PFSK-1 (cell line): ENCODE data around the gene ORMDL1.

Experiments used
- FOXP2 ChIP-seq: optimal IDR thresholded peaks from 2 replicates; pipeline ENCODE3; 2011; ENCODE audit warnings: borderline replicate concordance, control low read depth, inconsistent platforms; ENCODE audit not compliant: insufficient read depth; ENCODE audit errors: extremely low read length, extremely low read depth
- POLR2AphosphoS5 ChIP-seq: IDR thresholded peaks from 2 replicates; pipeline ENCODE4 v1.6.1; 2012; ENCODE audit warnings: low read depth, mild to moderate bottlenecking, control low read depth, low read length, moderate library complexity
- REST ChIP-seq, 2 experiments: IDR thresholded peaks; 2 replicates each; pipeline versions ENCODE4 v1.6.1 to v1.8.0; 2011 to 2012; ENCODE audit warnings: low read depth in 2 of 2, low read length in 2 of 2, control low read depth in 1 of 2, inconsistent platforms in 1 of 2, mild to moderate bottlenecking in 1 of 2, moderate library complexity in 1 of 2; ENCODE audit not compliant: insufficient read depth in 1 of 2
- SIN3A ChIP-seq: IDR thresholded peaks from 2 replicates; pipeline ENCODE4 v1.6.1; 2012; ENCODE audit warnings: mild to moderate bottlenecking, low read length, moderate library complexity, borderline replicate concordance; ENCODE audit not compliant: insufficient read depth
- TAF1 ChIP-seq: IDR thresholded peaks from 2 replicates; pipeline ENCODE4 v1.6.1; 2012; ENCODE audit warnings: low read length, control low read depth, borderline replicate concordance; ENCODE audit not compliant: insufficient read depth

The ORMDL1 gene

DNA sequence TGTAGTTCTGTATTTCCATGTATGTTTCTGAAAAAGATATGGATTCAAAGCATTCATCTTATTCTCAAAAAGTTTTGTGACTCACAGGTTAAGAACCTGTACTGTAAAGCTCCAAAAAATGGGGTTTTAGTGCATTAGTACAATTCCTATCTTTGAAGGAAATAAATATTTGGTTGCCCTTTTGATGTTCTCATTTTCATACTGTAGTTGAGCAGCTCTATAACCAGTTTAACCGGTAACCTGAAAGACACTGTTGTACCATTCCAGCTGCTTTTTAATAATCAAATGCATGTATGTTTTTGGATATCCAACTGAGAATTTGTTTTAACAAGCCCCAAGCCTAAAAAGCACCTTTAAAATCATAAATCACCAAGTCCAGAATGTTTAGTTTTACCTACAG lies 11.9 kb downstream of the ORMDL1 start:
- TF ChIP-seq TAF1 (no peak), POLR2AphosphoS5 (no peak), FOXP2 (no peak), SIN3A (no peak), REST (IDR thresholded peaks at IDR 0.05; ENCODE audit: insufficient read depth in 1 of 2, low read depth in 2 of 2, low read length in 2 of 2) (no peak)

- no peak for TF ChIP-seq TAF1
- TF ChIP-seq POLR2AphosphoS5: no peak
- TF ChIP-seq REST (IDR thresholded peaks at IDR 0.05; ENCODE audit: insufficient read depth in 1 of 2, low read depth in 2 of 2, low read length in 2 of 2): no peak
- no peak for TF ChIP-seq SIN3A
- TF ChIP-seq FOXP2: no peak
Observed at GRCh38 chr2:189770590-189771322, 13.4 kb downstream of the ORMDL1 start.

- TF ChIP-seq POLR2AphosphoS5: no peak
- no peak for TF ChIP-seq SIN3A
- no peak for TF ChIP-seq REST (IDR thresholded peaks at IDR 0.05; ENCODE audit: insufficient read depth in 1 of 2, low read depth in 2 of 2, low read length in 2 of 2)
- TF ChIP-seq FOXP2: no peak
- TF ChIP-seq TAF1: no peak
Observed at GRCh38 chr2:189763908-189764661, 20.1 kb downstream of the ORMDL1 start.

DNA sequence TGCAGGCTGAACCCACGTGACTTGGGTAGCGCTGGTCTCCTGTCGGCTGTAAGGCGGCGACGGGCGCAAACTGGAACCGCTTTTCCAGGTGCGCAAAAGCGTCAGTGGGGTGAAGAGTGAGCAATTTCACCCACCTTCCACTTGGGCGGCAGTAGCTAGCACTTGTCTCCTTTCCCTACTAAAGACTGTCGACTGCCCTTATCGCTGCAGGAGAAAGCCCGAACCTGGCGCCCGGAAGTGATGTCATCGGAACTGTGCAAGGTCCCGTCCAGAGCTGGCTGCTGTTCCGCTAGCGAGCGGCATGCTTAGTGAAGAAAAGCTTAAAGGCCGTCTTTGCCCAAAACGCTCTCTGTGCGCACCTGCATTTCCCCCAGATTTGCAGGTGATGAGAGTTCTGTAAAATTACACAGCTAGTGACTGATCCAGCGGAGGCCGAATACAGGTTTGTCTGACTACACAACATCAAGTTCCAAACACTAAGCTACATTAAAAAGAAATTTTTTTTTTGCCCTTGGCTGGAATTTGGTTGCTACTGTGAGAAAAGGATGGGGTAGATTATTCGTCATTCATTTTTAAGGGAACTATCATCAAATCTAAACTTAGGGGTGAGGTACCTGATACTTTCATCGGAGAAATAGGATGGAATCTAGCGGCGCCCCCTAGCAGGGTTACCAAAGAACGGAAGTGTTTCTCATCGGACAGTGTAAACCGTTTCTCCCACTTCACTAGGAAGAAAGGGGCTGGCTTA lies 21.4 kb downstream of the ORMDL1 start, which contains the start of gene OSGEPL1:
Gene OSGEPL1 (minus strand): TSS at position 242 of the 748 bp plus-strand sequence. CDS start 1,152 bp downstream, outside the sequence.
- TF ChIP-seq TAF1 (peak; percentile 58; the same call in 1 of the 2 replicates), POLR2AphosphoS5 (peak; percentile 87), REST (IDR thresholded peaks at IDR 0.05; ENCODE audit: insufficient read depth in 1 of 2, low read depth in 2 of 2, low read length in 2 of 2) (0 out of 4 replicates have a peak, but pooled peaks of 1 of the 2 experiments have one; percentile 10), SIN3A (no peak)
